ENCODE measurements around the gene SLC38A3.

DNA sequence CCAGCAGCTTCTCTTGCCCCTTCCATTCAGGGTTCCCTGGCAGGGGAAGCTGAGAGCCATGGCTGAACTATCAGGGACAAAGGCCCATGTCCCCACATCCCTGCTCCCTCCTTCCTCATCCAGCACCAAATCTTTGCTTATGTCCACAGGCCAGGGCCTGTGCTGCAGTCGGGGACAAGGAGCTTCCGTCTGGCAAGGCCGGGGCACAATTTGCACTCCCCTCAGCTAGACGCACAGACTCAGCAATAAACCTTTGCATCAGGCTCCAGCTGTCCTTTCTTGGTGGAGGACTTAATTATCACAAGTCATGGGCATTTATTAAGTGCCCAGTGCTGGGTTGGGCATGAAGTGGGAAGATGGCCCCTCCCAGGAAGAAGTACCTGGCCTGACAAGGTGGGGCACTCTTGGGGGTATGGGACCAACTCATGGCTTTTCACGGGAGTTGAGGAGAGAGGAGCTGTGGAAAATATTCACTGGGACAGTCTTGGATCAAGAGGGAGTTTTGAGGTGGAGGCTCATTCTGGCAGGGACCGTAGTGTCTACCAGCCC, 8.7 kb upstream of the SLC38A3 start:
- TF ChIP-seq, protein P1, sequence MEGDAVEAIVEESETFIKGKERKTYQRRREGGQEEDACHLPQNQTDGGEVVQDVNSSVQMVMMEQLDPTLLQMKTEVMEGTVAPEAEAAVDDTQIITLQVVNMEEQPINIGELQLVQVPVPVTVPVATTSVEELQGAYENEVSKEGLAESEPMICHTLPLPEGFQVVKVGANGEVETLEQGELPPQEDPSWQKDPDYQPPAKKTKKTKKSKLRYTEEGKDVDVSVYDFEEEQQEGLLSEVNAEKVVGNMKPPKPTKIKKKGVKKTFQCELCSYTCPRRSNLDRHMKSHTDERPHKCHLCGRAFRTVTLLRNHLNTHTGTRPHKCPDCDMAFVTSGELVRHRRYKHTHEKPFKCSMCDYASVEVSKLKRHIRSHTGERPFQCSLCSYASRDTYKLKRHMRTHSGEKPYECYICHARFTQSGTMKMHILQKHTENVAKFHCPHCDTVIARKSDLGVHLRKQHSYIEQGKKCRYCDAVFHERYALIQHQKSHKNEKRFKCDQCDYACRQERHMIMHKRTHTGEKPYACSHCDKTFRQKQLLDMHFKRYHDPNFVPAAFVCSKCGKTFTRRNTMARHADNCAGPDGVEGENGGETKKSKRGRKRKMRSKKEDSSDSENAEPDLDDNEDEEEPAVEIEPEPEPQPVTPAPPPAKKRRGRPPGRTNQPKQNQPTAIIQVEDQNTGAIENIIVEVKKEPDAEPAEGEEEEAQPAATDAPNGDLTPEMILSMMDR (IDR thresholded peaks at IDR 0.05) = no peak
- no peak for TF ChIP-seq EZH2 (IDR thresholded peaks at IDR 0.05; ENCODE audit: borderline replicate concordance, insufficient read depth, low read depth, low read length, poor library complexity, severe bottlenecking)

Data from B cell (primary cell).